Neutrophil (primary cell): Measurements from ENCODE around the gene LPP.

ENCODE experiments used
- H3K27ac ChIP-seq: fragments of 200-600 bp; sonication (generic); 2 replicates; pipeline ENCODE4 v1.5.1; 2016; ENCODE audit warnings: mild to moderate bottlenecking, moderate library complexity
- H3K27me3 ChIP-seq: fragments of 200-600 bp; sonication (generic); 2 replicates; pipeline ENCODE4 v1.6.0; 2016; ENCODE audit warnings: mild to moderate bottlenecking
- H3K36me3 ChIP-seq: fragments of 200-600 bp; sonication (generic); 2 replicates; pipeline ENCODE4 v1.5.1; 2017
- H3K4me1 ChIP-seq, 2 experiments: fragments of 200-600 bp in 1 of 2; sonication (generic) in 1 of 2; 1 replicate in 1 of 2; 2 replicates in 1 of 2; pipeline versions ENCODE4 v1.5.1 to v1.6.1; 2013 to 2016; ENCODE audit warnings: low read depth in 1 of 2, low read length in 1 of 2, mild to moderate bottlenecking in 1 of 2, moderate library complexity in 1 of 2; ENCODE audit not compliant: control insufficient read depth in 1 of 2, insufficient read depth in 1 of 2
- H3K4me3 ChIP-seq, 2 experiments: fragments of 200-600 bp in 1 of 2; sonication (generic) in 1 of 2; 1 replicate in 1 of 2; 2 replicates in 1 of 2; pipeline ENCODE4 v1.5.1; 2013 to 2016; ENCODE audit warnings: low read depth in 1 of 2, low read length in 1 of 2, mild to moderate bottlenecking in 1 of 2, moderate library complexity in 1 of 2
- H3K9me3 ChIP-seq: fragments of 200-600 bp; sonication (generic); 2 replicates; pipeline ENCODE4 v1.5.1; 2016
- TF ChIP-seq, protein P1 (sequence below): fragments of 200-600 bp; sonication (generic); IDR thresholded peaks from 2 replicates; pipeline ENCODE4 v1.5.1; 2016; ENCODE audit warnings: antibody characterized with exemption

LPP gene

DNA sequence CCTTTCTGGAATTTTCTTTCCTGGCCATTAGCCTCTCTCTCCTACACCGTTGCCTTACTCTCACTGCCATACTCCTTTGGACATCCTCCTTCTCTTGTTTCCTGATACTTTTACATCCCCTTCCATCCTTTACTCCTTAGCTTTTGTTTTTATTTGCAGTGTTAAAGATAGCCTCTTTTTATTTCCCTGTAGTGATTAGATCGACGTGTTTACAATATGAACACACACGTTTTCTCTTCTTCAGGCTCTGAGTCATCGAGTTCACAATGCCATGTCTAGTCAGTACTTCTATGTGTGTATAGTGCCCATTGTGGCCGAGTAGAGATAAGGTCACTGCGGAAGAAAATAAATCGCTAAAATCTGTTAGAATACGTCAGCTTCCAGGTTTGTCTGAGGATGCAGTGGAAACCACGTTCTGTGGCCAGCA is 208.5 kb downstream of the LPP start:
- TF ChIP-seq, protein P1, sequence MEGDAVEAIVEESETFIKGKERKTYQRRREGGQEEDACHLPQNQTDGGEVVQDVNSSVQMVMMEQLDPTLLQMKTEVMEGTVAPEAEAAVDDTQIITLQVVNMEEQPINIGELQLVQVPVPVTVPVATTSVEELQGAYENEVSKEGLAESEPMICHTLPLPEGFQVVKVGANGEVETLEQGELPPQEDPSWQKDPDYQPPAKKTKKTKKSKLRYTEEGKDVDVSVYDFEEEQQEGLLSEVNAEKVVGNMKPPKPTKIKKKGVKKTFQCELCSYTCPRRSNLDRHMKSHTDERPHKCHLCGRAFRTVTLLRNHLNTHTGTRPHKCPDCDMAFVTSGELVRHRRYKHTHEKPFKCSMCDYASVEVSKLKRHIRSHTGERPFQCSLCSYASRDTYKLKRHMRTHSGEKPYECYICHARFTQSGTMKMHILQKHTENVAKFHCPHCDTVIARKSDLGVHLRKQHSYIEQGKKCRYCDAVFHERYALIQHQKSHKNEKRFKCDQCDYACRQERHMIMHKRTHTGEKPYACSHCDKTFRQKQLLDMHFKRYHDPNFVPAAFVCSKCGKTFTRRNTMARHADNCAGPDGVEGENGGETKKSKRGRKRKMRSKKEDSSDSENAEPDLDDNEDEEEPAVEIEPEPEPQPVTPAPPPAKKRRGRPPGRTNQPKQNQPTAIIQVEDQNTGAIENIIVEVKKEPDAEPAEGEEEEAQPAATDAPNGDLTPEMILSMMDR, result no peak
- Histone ChIP-seq H3K4me3 (no peak overlapping the region), H3K9me3 (no peaks in the 10 kb centered on the region), H3K4me1 (peaks cover 11 to 20% of the 10 kb centered on the region in 2 experiments), H3K27ac (no peak overlapping the region), H3K27me3 (no peaks in the 10 kb centered on the region), H3K36me3 (no peaks in the 10 kb centered on the region)

DNA sequence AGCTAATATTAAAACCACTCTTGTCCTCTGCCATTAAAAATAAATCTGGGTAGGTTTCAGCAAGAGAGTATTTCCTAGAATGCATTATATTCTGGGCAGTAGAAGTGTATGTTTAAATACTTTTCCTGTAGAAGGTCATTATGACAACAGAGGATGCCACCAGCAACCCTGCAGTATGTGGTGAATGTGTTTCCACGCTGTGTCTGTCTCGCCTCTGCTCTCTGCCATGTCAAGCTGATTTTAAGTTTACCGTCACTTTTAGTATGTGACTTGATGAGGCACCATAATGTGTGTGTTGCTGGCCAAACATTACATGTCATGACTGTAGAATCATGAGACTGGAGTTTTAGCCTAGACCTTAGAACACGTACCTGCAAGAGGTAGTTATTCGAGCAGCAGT is 211.2 kb downstream of the LPP start:
- TF ChIP-seq, protein P1, result no peak
- Histone ChIP-seq H3K27ac (no peak overlapping the region), H3K36me3 (no peaks in the 10 kb centered on the region), H3K9me3 (no peaks in the 10 kb centered on the region), H3K4me3 (no peak overlapping the region), H3K27me3 (no peaks in the 10 kb centered on the region), H3K4me1 (no peaks in the 10 kb centered on the region)

DNA sequence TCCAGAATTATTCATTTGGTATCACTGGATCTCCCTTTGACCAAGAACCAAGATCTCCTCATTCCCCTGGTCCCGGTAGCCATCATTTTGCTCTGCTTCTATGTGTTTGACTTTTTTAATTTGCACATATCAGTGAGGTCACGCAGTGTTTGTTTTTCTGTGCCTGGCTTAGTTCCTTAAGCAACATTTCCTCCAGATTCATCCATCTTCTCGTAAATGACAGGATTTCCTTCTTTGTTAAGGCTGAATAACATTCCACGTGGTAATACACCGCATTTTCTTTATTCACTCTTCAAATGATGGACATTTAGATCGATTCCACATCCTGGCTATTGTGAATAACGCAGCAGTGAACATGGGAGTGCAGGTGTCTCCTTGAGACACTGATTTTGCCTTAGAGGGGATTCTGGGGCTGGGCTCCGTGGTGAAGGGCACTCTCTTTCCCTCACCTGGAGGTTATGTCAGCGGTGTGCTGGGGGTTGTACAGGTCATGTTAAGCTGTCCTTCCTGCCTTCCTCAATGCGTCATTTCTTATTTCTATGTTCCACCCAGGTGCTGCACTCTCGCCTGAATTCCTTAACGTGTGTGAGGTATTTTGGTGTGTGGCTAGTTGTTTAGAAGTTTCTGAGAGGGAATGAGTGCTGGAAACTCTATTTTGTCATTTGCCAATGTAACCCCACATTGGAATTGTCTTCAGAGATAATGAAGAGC is 212.2 kb downstream of the LPP start:
- Histone ChIP-seq H3K27ac (no peak overlapping the region), H3K27me3 (no peaks in the 10 kb centered on the region), H3K9me3 (no peaks in the 10 kb centered on the region), H3K4me1 (no peaks in the 10 kb centered on the region), H3K36me3 (no peaks in the 10 kb centered on the region), H3K4me3 (no peak overlapping the region)
- TF ChIP-seq, protein P1, result no peak

DNA sequence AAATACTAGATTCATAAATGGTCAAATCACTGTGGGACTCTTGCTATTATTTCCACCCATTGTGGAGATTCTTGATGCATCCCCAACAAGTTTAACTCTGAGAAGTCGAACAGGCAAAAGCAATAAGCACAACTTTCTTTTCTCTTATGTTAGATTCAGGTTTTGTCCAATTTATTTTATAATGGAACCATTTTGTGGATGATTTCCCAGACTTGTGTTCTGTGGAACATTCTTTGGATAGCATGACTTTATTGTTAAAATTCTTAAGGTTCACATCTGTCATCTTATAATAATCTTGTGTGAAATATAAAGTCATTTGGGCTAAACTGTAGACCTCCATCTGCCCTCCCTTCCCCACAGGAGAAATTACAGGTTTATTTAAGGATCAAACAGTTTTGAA is 213.7 kb downstream of the LPP start:
- TF ChIP-seq, protein P1, result no peak
- no peak overlapping the region for H3K4me3 ChIP-seq
- H3K9me3 ChIP-seq, result no peaks in the 10 kb centered on the region
- no peaks in the 10 kb centered on the region for H3K36me3 ChIP-seq
- no peak overlapping the region for H3K27ac ChIP-seq
- no peaks in the 10 kb centered on the region for H3K27me3 ChIP-seq
- no peaks in the 10 kb centered on the region for H3K4me1 ChIP-seq

DNA sequence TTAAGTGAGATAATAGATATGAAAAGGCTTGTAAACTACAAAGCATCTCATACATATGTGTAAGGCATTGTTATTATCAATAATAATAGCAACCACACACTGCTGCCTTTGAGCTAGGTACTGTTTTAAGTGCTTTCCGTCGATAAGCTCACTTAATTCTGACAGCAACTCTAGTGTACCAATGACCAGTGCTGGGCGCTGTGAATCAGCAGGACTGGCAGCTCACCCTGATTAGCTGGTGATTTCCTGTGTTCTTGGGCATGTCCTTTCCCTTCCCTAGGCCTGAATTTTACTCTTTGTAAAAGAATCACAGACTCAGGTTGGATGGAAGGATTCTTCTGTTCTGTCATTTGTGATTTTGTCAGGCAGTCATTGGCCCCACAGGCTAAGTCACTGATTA is 215.6 kb downstream of the LPP start:
- TF ChIP-seq, protein P1, result no peak
- no peaks in the 10 kb centered on the region for H3K36me3 ChIP-seq
- no peaks in the 10 kb centered on the region for H3K9me3 ChIP-seq
- H3K27ac ChIP-seq, result no peak overlapping the region
- H3K27me3 ChIP-seq, result no peaks in the 10 kb centered on the region
- H3K4me3 ChIP-seq, result no peak overlapping the region
- H3K4me1 ChIP-seq, result no peaks in the 10 kb centered on the region
